Esophagus muscularis mucosa (tissue), 4 donors: ENCODE measurements around the gene TIMP4.

Experiments
- EP300 ChIP-seq: sonication (generic); formaldehyde crosslinking; IDR thresholded peaks from one replicate; pipeline ENCODE4 v1.6.1; 2017; ENCODE audit warnings: antibody characterized with exemption
- POLR2A ChIP-seq: fragments of 450-650 bp; IDR thresholded peaks from one replicate; pipeline ENCODE4 v1.6.1; 2017; ENCODE audit warnings: antibody characterized with exemption, moderate library complexity, mild to moderate bottlenecking, low read depth
- TF ChIP-seq, protein P1 (sequence below), 3 experiments: fragments of 200-600 bp in 2 of 3; fragments of 450-650 bp in 1 of 3; sonication (generic) in 2 of 3; IDR thresholded peaks; one replicate each; pipeline ENCODE4 v1.5.1; 2017 to 2019; ENCODE audit warnings: antibody characterized with exemption in 3 of 3, mild to moderate bottlenecking in 2 of 3, moderate library complexity in 1 of 3

DNA sequence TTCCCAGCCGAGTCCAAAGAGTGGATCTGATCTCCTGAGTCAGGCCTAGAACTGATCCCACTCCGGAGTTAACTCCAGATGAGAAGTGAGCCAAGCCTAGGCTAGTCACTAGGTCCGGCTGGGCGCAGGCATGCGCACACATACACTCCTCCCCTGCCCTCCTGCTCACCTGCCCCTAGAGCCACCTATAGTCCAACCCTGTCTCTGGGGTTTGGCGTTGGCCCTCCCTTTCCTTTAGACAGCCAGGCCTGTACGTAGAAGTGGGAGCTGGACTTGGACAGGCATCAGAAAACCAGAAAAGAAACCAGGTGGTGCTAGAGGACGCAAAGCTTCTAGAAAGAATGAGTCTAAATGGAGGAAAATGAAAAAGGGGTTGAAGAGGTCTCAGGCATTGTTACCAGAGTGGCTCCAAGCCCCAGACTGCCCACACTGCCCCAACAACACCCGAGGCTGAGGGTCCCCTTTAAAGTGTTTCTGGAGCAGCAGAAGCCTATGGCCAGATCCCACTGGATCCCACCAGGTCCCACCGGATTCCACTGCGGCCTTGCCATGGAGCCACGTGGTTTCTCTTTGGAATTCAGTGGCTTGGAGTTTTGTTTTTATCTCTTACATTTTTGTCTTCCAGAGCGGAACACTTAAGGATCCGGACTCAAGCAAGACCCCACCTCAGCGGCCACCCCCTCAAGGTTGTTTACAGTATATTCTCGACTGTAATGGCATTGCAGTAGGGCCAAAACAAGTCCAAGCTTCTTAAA lies 24.2 kb upstream of the TIMP4 start:
- TF ChIP-seq, protein P1, sequence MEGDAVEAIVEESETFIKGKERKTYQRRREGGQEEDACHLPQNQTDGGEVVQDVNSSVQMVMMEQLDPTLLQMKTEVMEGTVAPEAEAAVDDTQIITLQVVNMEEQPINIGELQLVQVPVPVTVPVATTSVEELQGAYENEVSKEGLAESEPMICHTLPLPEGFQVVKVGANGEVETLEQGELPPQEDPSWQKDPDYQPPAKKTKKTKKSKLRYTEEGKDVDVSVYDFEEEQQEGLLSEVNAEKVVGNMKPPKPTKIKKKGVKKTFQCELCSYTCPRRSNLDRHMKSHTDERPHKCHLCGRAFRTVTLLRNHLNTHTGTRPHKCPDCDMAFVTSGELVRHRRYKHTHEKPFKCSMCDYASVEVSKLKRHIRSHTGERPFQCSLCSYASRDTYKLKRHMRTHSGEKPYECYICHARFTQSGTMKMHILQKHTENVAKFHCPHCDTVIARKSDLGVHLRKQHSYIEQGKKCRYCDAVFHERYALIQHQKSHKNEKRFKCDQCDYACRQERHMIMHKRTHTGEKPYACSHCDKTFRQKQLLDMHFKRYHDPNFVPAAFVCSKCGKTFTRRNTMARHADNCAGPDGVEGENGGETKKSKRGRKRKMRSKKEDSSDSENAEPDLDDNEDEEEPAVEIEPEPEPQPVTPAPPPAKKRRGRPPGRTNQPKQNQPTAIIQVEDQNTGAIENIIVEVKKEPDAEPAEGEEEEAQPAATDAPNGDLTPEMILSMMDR (IDR thresholded peaks at IDR 0.05): no peak
- TF ChIP-seq EP300: no peak
- no peak for TF ChIP-seq POLR2A
